ENCODE measurements around the gene DNASE2B.

Gene DNASE2B

GRCh38 chr1:84398175-84399155 is at the start of gene DNASE2B:
Gene DNASE2B, plus strand, starts transcription at chr1:84398484. Its CDS starts 81 bp downstream, at chr1:84398565.
- no peak for DNase-seq

DNA sequence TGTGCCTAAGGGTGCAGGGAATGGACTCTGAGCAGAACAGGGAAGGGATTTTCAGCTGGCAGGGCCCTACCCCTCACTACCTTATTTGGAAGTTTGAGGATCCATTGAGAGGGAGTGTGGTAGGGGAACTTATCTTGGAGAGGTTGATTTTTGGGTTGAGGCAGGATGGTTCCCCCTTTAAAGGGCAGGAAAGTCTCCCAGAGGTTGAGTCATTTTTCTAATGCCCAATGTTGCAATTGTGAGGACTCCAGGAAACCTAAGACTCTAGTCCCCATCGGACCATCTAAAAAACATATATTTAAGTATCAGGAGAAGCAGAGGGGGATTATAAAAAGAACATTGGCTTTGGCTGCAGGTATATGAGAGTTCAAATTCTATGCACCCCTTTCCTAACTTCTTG is 49.5 kb upstream of the DNASE2B start:
- no peak for DNase-seq

DNA sequence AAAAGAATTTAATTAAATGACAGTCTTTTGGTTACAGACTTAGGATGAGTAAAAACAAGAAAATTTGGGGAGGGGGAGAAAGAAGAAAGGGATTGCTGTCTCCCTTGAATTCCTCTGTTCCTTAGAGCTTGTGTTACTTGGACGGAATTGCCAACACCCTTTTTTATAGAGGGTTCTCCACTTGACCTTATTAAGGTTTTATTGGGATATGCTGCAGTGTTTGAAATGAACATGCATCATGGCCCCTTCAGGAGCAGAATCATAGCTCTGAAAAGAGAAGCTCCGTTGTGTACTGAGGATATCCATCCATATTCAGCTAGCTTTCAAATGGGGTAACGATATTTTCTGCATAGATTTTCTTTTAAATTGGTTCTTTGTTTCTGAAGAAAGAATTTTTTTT is 48.2 kb upstream of the DNASE2B start:
- no peak for DNase-seq

- DNase-seq, result no peak
Observed at GRCh38 chr1:84350550-84350949, 47.7 kb upstream of the DNASE2B start.

GRCh38 chr1:84352298-84353106 is 45.8 kb upstream of the DNASE2B start:
- DNase-seq, result no peak

DNA sequence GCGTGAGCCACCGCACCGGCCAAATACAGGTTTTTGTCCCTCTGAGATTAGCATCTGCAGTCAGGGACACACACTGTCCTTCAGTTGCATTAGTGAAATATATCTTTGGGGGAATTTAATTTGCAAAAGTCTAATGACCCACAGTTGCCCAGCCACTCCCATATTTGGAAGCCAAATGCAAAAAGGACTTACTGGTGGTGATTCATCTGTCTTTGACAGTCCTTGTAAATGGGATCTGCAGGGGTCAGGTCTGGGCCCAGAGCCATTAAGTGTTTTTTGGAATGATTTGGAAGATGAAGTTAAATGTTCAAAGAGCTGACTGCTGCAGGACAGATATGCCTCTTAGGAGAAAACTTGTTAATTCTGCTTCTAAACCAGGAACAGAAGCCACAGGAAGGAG is 44.6 kb upstream of the DNASE2B start:
- no peak for DNase-seq

DNA sequence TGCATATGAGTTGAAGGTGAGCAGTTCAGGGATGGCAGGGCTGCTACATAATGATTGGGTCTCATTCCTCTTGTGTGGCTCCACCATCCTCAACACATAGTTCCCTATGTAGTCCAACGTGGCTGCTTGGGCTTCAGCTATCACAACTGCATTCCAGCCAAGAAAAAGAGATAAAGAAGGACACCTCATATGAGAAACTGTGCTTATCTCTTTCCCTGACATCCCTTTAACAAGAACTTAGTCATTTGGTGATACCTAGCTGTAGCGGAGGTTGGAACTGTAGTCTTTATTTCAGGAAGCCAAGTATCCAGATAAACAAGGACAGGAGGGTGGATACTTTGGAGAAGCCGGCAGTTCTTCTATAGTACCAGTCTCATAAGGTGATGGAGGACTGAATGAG is 42.7 kb upstream of the DNASE2B start:
- no peak for DNase-seq

GRCh38 chr1:84356881-84357280 is 41.4 kb upstream of the DNASE2B start:
- no peak for DNase-seq

GRCh38 chr1:84358695-84359094 is 39.6 kb upstream of the DNASE2B start:
- no peak for DNase-seq

DNA sequence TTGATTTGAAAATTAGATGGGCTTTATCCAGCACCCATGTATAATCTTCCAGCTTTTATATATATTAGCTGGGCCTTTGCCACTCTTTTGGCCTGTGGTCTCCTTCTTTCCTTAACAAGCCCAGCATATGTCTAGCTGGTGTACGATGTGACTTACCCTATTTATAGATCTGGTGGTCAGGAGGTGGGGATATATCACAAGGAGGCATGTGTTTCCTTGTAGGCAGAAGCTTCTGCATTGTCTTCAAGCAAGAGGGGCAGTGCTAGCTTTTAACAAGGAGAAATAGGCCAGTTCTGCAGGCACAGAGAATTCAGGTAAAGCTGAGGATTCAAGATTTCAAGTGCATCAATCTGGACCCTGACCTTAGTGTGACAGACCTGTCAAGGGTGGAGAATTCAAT is 38.0 kb upstream of the DNASE2B start:
- no peak for DNase-seq

- DNase-seq, result no peak
Observed at GRCh38 chr1:84361796-84362195, 36.5 kb upstream of the DNASE2B start.

- peak; percentile 93 for DNase-seq
Observed at GRCh38 chr1:84363019-84363418, 35.3 kb upstream of the DNASE2B start.

GRCh38 chr1:84363622-84364021 is 34.7 kb upstream of the DNASE2B start:
- no peak for DNase-seq

DNA sequence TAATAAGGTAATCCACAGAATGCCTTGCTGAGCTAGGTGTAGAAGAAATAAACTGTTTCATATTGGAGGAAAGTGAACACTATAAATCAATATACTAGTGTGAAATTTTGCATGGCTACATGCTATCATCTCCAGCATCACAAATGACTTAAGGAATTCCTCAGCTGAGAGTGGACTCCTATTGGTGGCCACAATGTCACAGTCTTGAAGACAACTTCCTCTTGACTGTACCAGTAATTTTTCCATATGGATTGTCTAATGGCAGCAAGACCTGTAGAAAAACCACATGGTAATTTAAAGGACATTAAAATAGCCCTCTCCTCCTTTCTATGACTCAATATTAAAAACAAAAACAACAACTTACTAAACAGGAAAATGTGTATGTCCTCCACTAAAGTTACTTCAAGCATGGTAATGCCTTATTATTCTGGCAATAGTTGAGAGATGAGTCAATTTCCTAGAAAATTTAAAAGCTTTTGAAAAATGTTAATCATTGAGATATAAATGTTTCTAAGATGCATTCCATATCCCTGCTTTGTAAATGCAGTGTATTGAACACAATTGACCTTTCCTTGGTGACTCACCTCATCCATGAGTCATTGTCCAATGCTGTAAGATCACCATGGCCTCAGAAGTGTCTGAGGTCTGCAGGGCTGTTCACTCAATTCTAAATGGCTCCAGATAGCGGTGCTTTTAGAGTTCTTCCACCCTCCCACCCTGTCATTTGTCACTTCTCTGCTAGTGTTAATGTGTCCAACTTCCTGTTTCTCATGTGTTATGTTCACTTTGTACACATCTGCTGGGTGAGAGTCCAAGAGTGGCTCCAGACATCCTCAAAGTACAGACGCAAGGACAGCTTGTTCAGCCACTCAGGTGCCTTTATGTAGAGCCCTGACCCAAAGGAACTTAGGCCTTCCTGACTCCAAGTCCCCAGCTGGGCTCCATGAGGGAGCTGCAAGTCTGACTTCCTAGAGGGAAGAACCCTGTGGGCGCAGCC is 32.8 kb upstream of the DNASE2B start:
- DNase-seq, result no peak

DNA sequence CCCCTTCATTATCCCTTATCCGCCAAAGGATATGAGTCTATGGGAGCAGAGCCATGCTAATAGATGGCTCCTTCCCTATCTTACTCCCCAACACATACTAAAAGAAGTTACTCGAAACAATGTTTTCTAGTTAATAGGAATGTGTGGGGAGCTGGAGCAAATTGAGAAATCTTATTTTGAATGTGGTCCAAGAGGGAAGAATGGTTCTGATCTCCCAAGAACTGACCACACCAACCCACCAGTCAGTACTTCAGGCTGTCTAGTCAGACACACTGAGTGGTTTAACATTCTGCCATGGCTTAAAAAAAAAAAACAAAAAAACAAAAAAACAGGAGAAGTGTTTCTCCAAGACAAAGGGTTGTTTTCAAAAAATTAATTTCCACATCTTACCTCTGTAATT is 31.5 kb upstream of the DNASE2B start:
- DNase-seq, result no peak

- peak; percentile 52 for DNase-seq
Observed at GRCh38 chr1:84367219-84367618, 31.1 kb upstream of the DNASE2B start.

- no peak for DNase-seq
Observed at GRCh38 chr1:84368441-84368840, 29.8 kb upstream of the DNASE2B start.

DNA sequence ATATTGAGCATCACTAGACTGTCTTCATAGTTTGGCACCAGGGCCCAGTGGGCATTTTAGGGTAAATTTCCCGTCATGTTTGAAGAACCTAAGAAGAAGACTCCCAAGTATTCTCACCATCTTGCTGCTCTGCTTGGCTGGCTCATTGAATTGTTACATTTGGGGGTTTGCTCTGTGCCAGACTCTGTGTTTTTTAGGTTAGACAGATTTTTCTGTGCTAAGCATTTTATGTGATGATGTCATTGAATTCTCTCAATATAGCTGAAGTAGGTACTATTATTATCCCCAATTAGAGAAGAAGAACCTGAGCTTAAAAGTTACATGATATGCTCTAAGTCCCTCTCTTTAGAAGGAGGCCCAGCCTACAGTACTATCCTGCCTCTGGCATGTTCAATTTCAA is 28.0 kb upstream of the DNASE2B start:
- DNase-seq, result no peak

DNA sequence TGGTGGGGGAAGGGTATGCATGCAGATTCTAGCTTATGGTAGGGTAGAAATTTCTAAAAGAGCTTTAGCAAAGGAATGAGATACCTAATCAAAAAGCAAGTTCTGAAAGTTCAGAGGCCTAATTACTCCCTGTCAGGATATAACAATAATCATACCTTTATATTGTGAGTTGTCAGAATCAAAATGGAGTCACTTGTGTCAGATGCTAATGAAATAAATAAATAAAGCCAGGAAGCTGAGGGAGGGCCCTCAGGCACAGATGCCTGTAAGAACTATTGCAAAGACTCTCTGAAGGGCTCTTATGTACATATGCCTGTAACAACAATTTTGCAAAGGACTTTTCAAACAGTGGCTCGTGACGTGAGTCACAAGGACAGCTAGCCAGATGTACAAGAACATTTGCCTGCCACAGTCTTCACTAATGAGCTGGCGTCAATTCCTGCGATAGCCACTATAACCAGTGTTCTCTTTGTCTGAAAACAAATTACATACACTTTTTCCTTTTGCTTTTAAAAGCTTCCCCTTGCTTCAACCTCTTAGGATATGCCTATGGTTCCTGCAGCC is 27.4 kb upstream of the DNASE2B start:
- DNase-seq, result peak; percentile 80

- no peak for DNase-seq
Observed at GRCh38 chr1:84373436-84374141, 24.7 kb upstream of the DNASE2B start.

DNA sequence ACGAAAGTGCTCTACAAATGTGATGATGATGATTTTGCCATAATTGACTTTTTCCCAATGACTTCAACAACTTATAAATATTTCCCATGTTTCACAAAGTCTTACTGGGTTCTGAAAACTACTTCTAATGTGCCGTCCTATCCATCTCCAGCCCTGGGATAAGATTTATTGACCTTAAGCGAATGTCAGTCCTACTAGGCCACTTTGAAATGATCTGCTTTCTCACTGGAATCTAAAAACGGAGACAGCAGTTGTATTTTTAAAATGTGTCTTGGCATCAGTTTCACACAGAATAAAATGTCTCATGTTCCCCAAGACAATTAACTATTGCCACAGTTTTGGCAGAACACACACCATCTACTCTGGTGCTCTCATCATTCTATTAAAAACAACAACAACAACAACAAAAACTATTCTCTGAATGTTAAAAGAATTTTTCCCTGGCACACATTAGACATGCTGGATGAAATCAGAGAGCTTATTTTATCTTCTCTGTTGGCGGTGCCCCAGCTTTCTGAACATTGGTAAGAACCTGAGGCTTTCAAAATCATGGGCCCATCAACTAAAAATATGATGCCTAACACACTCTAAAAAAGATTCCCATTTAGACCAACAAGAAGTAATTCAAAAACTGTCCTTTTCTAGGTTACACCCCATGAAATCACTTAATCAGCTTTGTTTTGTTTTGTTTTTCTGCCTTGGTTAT is 23.1 kb upstream of the DNASE2B start:
- no peak for DNase-seq

Measured in NCI-H187 treated with DMSO at 0.1 percent for 48 hours (cell line).